Stimulated activated effector memory CD8-positive, alpha-beta T cell treated with anti-CD3 and anti-CD28 coated beads, Interleukin-12 subunit alpha, Interleukin-12 subunit beta, amount 100 ng/mL, for 72 hours (primary cell): Measurements from ENCODE around the gene CDH13.
A peak's percentile ranks its signal among the peaks of the same experiment; 100 is the strongest.

Source experiments
- ATAC-seq: fragments of 150-1000 bp; cut with Tn5 transposase; 2 replicates; pipeline ENCODE4 v1.10.0; 2021
- DNase-seq, 2 donors: peaks; one replicate each; pipeline ENCODE4 v3.0.0; 2021 to 2022; ENCODE audit warnings: low spot score in 2 of 2
- H3K27ac Mint-ChIP-seq: one replicate; pipeline ENCODE4 v1.8.0; 2022; ENCODE audit warnings: mild to moderate bottlenecking, mixed read lengths
- H3K36me3 Mint-ChIP-seq: one replicate; pipeline ENCODE4 v1.8.0; 2022; ENCODE audit warnings: mild to moderate bottlenecking, mixed read lengths
- H3K4me1 Mint-ChIP-seq: one replicate; pipeline ENCODE4 v1.8.0; 2022; ENCODE audit warnings: mixed read lengths
- H3K4me3 Mint-ChIP-seq: one replicate; pipeline ENCODE4 v1.8.0; 2022; ENCODE audit warnings: mild to moderate bottlenecking, mixed read lengths
- H3K9me3 Mint-ChIP-seq: one replicate; pipeline ENCODE4 v1.8.0; 2022; ENCODE audit warnings: mixed read lengths

Gene CDH13

GRCh38 chr16:82626791-82627261 lies at the start of gene CDH13:
TSS of gene CDH13 (plus strand) at chr16:82626969.
- H3K9me3 Mint-ChIP-seq = no peaks in the 10 kb centered on the region
- ATAC-seq (no peak), DNase-seq (no peak)
- H3K4me1 Mint-ChIP-seq = peaks cover 11% of the 10 kb centered on the region
- no peaks in the 10 kb centered on the region for H3K36me3 Mint-ChIP-seq
- H3K27ac Mint-ChIP-seq = no peak within 1 kb of the TSS
- peak within 1 kb of the TSS; percentile 54 for H3K4me3 Mint-ChIP-seq

GRCh38 chr16:82580298-82580890 lies 46.4 kb upstream of the CDH13 start:
- no peak for DNase-seq
- no peak overlapping the region for H3K4me3 Mint-ChIP-seq
- no peaks in the 10 kb centered on the region for H3K4me1 Mint-ChIP-seq
- H3K36me3 Mint-ChIP-seq = no peaks in the 10 kb centered on the region
- peak; percentile 36 for ATAC-seq
- H3K9me3 Mint-ChIP-seq = no peaks in the 10 kb centered on the region
- no peak overlapping the region for H3K27ac Mint-ChIP-seq

GRCh38 chr16:82582975-82583374 lies 43.8 kb upstream of the CDH13 start:
- Mint-ChIP-seq H3K36me3 (no peaks in the 10 kb centered on the region), H3K4me3 (no peak overlapping the region), H3K27ac (no peak overlapping the region), H3K4me1 (no peaks in the 10 kb centered on the region), H3K9me3 (no peaks in the 10 kb centered on the region)
- no peak for ATAC-seq
- DNase-seq = no peak

- no peaks in the 10 kb centered on the region for H3K4me1 Mint-ChIP-seq
- no peak overlapping the region for H3K27ac Mint-ChIP-seq
- no peaks in the 10 kb centered on the region for H3K36me3 Mint-ChIP-seq
- DNase-seq (no peak), ATAC-seq (no peak)
- H3K4me3 Mint-ChIP-seq = no peak overlapping the region
- H3K9me3 Mint-ChIP-seq = no peaks in the 10 kb centered on the region
Observed at GRCh38 chr16:82583422-82583821, 43.3 kb upstream of the CDH13 start.

- ATAC-seq (no peak), DNase-seq (no peak)
- Mint-ChIP-seq H3K36me3 (no peaks in the 10 kb centered on the region), H3K9me3 (no peaks in the 10 kb centered on the region), H3K27ac (no peak overlapping the region), H3K4me1 (no peaks in the 10 kb centered on the region), H3K4me3 (no peak overlapping the region)
Observed at GRCh38 chr16:82584553-82585152, 42.1 kb upstream of the CDH13 start.

- no peaks in the 10 kb centered on the region for H3K36me3 Mint-ChIP-seq
- H3K9me3 Mint-ChIP-seq = no peaks in the 10 kb centered on the region
- ATAC-seq = no peak
- no peak overlapping the region for H3K27ac Mint-ChIP-seq
- no peak overlapping the region for H3K4me3 Mint-ChIP-seq
- H3K4me1 Mint-ChIP-seq = no peaks in the 10 kb centered on the region
- DNase-seq = no peak
Observed at GRCh38 chr16:82585675-82586074, 41.1 kb upstream of the CDH13 start.

GRCh38 chr16:82586130-82586529 lies 40.6 kb upstream of the CDH13 start:
- no peaks in the 10 kb centered on the region for H3K4me1 Mint-ChIP-seq
- no peak overlapping the region for H3K27ac Mint-ChIP-seq
- ATAC-seq (no peak), DNase-seq (no peak)
- H3K36me3 Mint-ChIP-seq = no peaks in the 10 kb centered on the region
- H3K9me3 Mint-ChIP-seq = no peaks in the 10 kb centered on the region
- no peak overlapping the region for H3K4me3 Mint-ChIP-seq

GRCh38 chr16:82587289-82587688 lies 39.5 kb upstream of the CDH13 start:
- no peak overlapping the region for H3K4me3 Mint-ChIP-seq
- no peaks in the 10 kb centered on the region for H3K36me3 Mint-ChIP-seq
- ATAC-seq (no peak), DNase-seq (no peak)
- no peak overlapping the region for H3K27ac Mint-ChIP-seq
- no peaks in the 10 kb centered on the region for H3K4me1 Mint-ChIP-seq
- no peaks in the 10 kb centered on the region for H3K9me3 Mint-ChIP-seq

GRCh38 chr16:82589407-82589806 lies 37.4 kb upstream of the CDH13 start:
- ATAC-seq (no peak), DNase-seq (no peak)
- Mint-ChIP-seq H3K4me1 (no peaks in the 10 kb centered on the region), H3K27ac (no peak overlapping the region), H3K9me3 (no peaks in the 10 kb centered on the region), H3K4me3 (no peak overlapping the region), H3K36me3 (no peaks in the 10 kb centered on the region)

GRCh38 chr16:82594114-82594513 lies 32.7 kb upstream of the CDH13 start:
- DNase-seq (no peak), ATAC-seq (no peak)
- H3K27ac Mint-ChIP-seq = no peak overlapping the region
- H3K36me3 Mint-ChIP-seq = no peaks in the 10 kb centered on the region
- no peaks in the 10 kb centered on the region for H3K4me1 Mint-ChIP-seq
- no peaks in the 10 kb centered on the region for H3K9me3 Mint-ChIP-seq
- no peak overlapping the region for H3K4me3 Mint-ChIP-seq

GRCh38 chr16:82598771-82599170 lies 28.0 kb upstream of the CDH13 start:
- no peak for DNase-seq
- no peak for ATAC-seq
- Mint-ChIP-seq H3K36me3 (no peaks in the 10 kb centered on the region), H3K4me1 (no peaks in the 10 kb centered on the region), H3K27ac (no peak overlapping the region), H3K9me3 (peaks cover 3% of the 10 kb centered on the region), H3K4me3 (no peak overlapping the region)

- H3K27ac Mint-ChIP-seq = no peak overlapping the region
- ATAC-seq = no peak
- H3K9me3 Mint-ChIP-seq = peaks cover 3% of the 10 kb centered on the region
- H3K4me3 Mint-ChIP-seq = no peak overlapping the region
- H3K36me3 Mint-ChIP-seq = no peaks in the 10 kb centered on the region
- no peaks in the 10 kb centered on the region for H3K4me1 Mint-ChIP-seq
- no peak for DNase-seq
Observed at GRCh38 chr16:82601989-82602640, 24.7 kb upstream of the CDH13 start.

- DNase-seq = no peak
- peaks cover 3% of the 10 kb centered on the region for H3K9me3 Mint-ChIP-seq
- H3K4me1 Mint-ChIP-seq = no peaks in the 10 kb centered on the region
- H3K27ac Mint-ChIP-seq = no peak overlapping the region
- H3K4me3 Mint-ChIP-seq = no peak overlapping the region
- no peaks in the 10 kb centered on the region for H3K36me3 Mint-ChIP-seq
- peak; percentile 50 for ATAC-seq
Observed at GRCh38 chr16:82603784-82604411, 22.9 kb upstream of the CDH13 start.

- H3K9me3 Mint-ChIP-seq = peaks cover 3% of the 10 kb centered on the region
- no peak overlapping the region for H3K27ac Mint-ChIP-seq
- H3K4me1 Mint-ChIP-seq = no peaks in the 10 kb centered on the region
- DNase-seq = no peak
- ATAC-seq = no peak
- H3K4me3 Mint-ChIP-seq = no peak overlapping the region
- H3K36me3 Mint-ChIP-seq = peaks cover 1% of the 10 kb centered on the region
Observed at GRCh38 chr16:82605076-82605475, 21.7 kb upstream of the CDH13 start.

- peaks cover 2% of the 10 kb centered on the region for H3K9me3 Mint-ChIP-seq
Observed at GRCh38 chr16:82605863-82606620, 20.7 kb upstream of the CDH13 start.

More at GRCh38 chr16:82605863-82606620, 20.7 kb upstream of the CDH13 start:
- H3K36me3 Mint-ChIP-seq = peaks cover 5% of the 10 kb centered on the region
- H3K27ac Mint-ChIP-seq = no peak overlapping the region
- H3K4me3 Mint-ChIP-seq = no peak overlapping the region
- DNase-seq = no peak
- ATAC-seq = no peak
- no peaks in the 10 kb centered on the region for H3K4me1 Mint-ChIP-seq
